Neutrophil (primary cell): Measurements from ENCODE around the gene TUBB2A.

ENCODE experiments used
- H3K27ac ChIP-seq: fragments of 200-600 bp; sonication (generic); 2 replicates; pipeline ENCODE4 v1.5.1; 2016; ENCODE audit warnings: mild to moderate bottlenecking, moderate library complexity
- H3K27me3 ChIP-seq: fragments of 200-600 bp; sonication (generic); 2 replicates; pipeline ENCODE4 v1.6.0; 2016; ENCODE audit warnings: mild to moderate bottlenecking
- H3K36me3 ChIP-seq: fragments of 200-600 bp; sonication (generic); 2 replicates; pipeline ENCODE4 v1.5.1; 2017
- H3K4me1 ChIP-seq, 2 experiments: fragments of 200-600 bp in 1 of 2; sonication (generic) in 1 of 2; 1 replicate in 1 of 2; 2 replicates in 1 of 2; pipeline versions ENCODE4 v1.5.1 to v1.6.1; 2013 to 2016; ENCODE audit warnings: low read depth in 1 of 2, low read length in 1 of 2, mild to moderate bottlenecking in 1 of 2, moderate library complexity in 1 of 2; ENCODE audit not compliant: control insufficient read depth in 1 of 2, insufficient read depth in 1 of 2
- H3K4me3 ChIP-seq, 2 experiments: fragments of 200-600 bp in 1 of 2; sonication (generic) in 1 of 2; 1 replicate in 1 of 2; 2 replicates in 1 of 2; pipeline ENCODE4 v1.5.1; 2013 to 2016; ENCODE audit warnings: low read depth in 1 of 2, low read length in 1 of 2, mild to moderate bottlenecking in 1 of 2, moderate library complexity in 1 of 2
- H3K9me3 ChIP-seq: fragments of 200-600 bp; sonication (generic); 2 replicates; pipeline ENCODE4 v1.5.1; 2016
- TF ChIP-seq, protein P1 (sequence below): fragments of 200-600 bp; sonication (generic); IDR thresholded peaks from 2 replicates; pipeline ENCODE4 v1.5.1; 2016; ENCODE audit warnings: antibody characterized with exemption

Gene TUBB2A

DNA sequence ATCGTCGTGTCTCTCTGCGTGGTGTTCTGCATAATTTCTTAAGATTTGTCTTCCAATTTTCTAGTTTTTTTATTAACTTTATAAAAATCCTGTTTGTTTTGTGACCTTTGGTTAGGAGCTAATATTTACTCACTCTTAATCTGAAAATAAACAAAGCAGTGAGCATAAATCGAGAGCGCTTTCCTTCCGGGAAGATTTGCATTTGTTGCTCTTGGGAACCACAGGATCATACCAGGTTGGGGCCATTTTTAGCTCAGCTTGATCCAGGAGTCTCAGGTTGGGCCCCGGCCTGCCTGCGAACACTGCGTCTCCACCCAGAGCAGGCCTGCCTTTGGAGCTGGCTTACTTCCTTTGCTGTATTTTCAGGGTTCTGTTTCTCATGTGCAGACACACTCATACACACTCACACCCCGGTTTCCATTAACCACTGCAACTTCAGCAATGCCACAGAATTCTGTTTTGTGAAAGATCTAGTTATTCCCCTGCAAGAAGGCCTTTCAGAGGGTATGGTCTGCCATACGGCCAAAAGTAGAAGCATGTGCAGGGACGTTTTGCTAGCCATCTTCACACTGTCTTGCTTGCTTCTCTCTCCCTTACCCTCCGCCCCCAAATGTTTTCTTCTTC is 21.6 kb downstream of the TUBB2A start:
- H3K4me1 ChIP-seq: peaks cover 15% of the 10 kb centered on the region in 2 experiments
- TF ChIP-seq, protein P1, sequence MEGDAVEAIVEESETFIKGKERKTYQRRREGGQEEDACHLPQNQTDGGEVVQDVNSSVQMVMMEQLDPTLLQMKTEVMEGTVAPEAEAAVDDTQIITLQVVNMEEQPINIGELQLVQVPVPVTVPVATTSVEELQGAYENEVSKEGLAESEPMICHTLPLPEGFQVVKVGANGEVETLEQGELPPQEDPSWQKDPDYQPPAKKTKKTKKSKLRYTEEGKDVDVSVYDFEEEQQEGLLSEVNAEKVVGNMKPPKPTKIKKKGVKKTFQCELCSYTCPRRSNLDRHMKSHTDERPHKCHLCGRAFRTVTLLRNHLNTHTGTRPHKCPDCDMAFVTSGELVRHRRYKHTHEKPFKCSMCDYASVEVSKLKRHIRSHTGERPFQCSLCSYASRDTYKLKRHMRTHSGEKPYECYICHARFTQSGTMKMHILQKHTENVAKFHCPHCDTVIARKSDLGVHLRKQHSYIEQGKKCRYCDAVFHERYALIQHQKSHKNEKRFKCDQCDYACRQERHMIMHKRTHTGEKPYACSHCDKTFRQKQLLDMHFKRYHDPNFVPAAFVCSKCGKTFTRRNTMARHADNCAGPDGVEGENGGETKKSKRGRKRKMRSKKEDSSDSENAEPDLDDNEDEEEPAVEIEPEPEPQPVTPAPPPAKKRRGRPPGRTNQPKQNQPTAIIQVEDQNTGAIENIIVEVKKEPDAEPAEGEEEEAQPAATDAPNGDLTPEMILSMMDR: no peak
- H3K27ac ChIP-seq: no peak overlapping the region
- H3K4me3 ChIP-seq: no peak overlapping the region
- no peaks in the 10 kb centered on the region for H3K36me3 ChIP-seq
- peaks cover 23% of the 10 kb centered on the region for H3K27me3 ChIP-seq
- no peaks in the 10 kb centered on the region for H3K9me3 ChIP-seq

DNA sequence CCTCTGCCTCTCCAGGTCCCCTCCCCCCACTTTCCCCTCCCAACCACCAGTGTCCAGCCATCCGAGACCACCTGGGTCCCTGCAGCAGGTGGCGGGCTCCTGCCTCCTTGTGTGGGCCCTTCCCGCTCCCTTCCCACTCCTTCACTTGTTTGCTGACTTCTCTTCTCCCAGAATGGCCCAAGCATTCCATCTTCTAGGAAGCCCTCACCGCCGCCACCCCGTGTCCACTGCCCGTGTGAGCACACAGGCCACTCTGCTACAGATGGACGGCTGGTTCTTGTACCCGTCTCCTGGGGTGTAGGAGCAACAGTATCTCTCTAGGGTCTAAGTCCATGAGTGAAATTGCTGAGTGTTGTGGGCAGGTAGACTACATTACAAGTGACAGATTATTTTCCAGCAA is 23.8 kb downstream of the TUBB2A start:
- Histone ChIP-seq H3K27me3 (peaks cover under 1% of the 10 kb centered on the region), H3K4me3 (no peak overlapping the region), H3K4me1 (peaks cover 1 to 3% of the 10 kb centered on the region in 2 experiments), H3K9me3 (no peaks in the 10 kb centered on the region), H3K27ac (no peak overlapping the region), H3K36me3 (no peaks in the 10 kb centered on the region)
- TF ChIP-seq, protein P1: no peak

DNA sequence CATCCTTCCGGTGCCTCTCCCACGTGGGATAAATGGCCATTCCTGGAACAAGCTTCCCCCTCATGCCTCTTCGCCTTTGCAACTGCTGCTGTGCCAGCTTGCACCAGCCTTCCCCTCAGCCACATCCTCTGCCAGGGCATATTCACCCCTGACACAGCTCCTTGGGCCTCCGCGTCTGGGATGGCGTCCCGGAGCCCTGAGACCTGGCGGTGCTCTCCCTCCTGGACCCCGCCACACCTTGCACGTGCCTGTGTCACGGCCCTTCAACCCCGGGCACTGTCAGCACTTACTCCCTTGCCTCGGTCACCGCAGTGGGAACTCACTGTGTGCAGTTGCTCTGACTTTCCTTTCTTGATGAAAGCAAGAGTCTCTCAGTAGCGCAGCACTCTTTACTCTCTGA is 25.6 kb downstream of the TUBB2A start:
- Histone ChIP-seq H3K27ac (no peak overlapping the region), H3K4me3 (no peak overlapping the region), H3K4me1 (no peaks in the 10 kb centered on the region), H3K9me3 (no peaks in the 10 kb centered on the region), H3K27me3 (peaks cover 4% of the 10 kb centered on the region), H3K36me3 (no peaks in the 10 kb centered on the region)
- TF ChIP-seq, protein P1: no peak

DNA sequence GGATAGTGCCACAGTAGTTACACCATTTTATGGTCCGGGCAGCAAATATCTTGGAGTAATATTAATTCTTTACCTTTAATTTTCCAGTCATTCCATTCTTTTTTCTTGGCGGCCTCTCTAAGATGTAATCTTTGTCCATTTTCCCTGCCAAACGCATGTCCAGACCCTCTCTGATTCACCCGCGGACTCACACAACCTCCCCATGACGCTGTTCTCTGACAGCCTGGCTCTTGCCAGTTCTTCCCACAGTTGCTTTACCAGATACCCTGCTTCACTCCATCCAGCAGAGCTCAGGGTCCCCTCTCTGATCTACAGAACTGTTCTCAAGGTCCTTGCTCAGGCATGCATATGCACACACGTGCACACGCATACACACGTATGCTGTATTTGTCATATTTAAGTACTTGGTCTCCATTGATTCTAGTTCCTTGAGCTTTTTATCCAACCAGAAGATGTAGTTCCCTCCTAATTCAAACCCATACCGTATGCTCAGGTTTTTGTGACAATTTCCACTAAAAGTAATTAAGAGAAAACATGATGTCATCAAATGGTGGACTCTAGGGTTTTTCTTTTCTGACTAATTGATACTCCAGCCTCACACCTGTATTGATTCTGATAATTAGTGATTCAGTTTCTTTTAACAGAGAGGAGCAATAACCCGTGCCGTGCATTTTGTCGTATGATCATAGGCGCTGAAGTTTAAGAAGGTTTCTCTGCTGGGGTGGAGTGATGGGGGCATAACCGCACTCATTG is 28.8 kb downstream of the TUBB2A start:
- Histone ChIP-seq H3K36me3 (no peaks in the 10 kb centered on the region), H3K27ac (no peak overlapping the region), H3K4me1 (peaks cover 0 to 3% of the 10 kb centered on the region in 2 experiments), H3K4me3 (no peak overlapping the region), H3K27me3 (peaks cover 4% of the 10 kb centered on the region), H3K9me3 (no peaks in the 10 kb centered on the region)
- TF ChIP-seq, protein P1: no peak

DNA sequence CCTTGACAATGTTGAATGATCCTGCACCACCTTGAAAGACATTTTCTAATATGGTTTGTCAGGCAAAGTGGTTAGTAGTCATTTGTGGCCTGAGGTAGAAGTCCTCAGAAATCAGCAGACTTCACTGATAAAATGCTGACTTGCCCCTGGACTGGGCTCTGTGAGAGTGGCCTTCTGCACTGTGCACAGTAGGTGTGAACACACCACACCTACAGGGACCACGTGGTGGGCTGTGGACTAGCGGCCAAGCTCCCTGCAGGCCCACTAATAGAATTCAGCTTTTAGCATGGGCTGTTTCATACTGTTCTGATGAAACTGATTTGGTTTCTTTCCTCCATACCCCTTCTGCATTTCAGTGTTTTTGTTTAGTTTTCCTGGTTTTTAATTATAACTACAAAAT is 31.5 kb downstream of the TUBB2A start:
- Histone ChIP-seq H3K27me3 (peaks cover 4% of the 10 kb centered on the region), H3K27ac (no peak overlapping the region), H3K4me3 (no peak overlapping the region), H3K36me3 (no peaks in the 10 kb centered on the region), H3K4me1 (peaks cover 0 to 3% of the 10 kb centered on the region in 2 experiments), H3K9me3 (no peaks in the 10 kb centered on the region)
- TF ChIP-seq, protein P1: no peak
